ENCODE results near the gene B4GAT1.

Gene B4GAT1

DNA sequence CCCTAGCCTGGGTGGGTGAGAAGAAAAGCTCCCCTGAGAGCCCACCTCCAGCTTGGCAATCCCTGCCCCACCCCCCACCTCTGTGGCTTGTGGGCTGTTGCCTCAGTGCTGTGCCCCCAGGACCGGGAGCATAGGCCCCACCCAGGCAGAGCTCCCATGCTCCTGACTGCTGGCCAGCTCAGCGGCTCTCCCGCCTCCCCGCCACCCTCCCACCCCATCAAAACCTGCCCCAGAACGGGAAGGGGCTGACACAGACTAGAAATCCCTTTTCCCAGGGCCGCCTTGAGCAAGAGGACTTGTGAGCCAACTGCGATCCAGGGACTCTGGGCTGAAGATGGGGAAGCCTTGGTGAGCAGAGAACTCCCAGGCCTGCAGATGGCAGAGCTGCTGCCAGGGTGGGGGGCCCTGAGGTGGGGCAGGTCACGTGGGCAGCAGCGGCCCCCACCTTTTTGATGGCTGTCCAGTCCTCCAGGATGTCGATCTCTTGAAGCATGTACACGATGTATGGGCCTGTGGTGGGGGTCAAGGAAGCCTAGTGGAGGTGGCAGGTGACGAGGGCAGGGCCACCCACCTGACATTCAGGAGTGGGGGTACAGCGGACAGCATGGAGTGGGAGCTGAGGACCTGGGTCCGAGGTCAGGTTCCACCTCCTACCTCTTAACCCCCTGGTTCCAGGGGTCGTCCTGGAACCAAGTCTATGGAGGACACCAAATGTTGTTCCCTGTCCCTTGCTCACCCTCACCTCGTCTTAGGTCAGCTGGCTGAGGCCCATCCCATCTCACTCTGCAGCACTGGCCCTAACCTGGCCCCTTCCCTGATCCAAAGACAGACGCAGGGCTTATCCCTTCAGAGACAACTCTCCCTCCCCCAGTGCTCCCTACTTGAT is 8.9 kb downstream of the B4GAT1 start:
- no peak for DNase-seq (ENCODE audit: extremely low spot score, insufficient read length, low read depth)
- no peak for FAIRE-seq

DNA sequence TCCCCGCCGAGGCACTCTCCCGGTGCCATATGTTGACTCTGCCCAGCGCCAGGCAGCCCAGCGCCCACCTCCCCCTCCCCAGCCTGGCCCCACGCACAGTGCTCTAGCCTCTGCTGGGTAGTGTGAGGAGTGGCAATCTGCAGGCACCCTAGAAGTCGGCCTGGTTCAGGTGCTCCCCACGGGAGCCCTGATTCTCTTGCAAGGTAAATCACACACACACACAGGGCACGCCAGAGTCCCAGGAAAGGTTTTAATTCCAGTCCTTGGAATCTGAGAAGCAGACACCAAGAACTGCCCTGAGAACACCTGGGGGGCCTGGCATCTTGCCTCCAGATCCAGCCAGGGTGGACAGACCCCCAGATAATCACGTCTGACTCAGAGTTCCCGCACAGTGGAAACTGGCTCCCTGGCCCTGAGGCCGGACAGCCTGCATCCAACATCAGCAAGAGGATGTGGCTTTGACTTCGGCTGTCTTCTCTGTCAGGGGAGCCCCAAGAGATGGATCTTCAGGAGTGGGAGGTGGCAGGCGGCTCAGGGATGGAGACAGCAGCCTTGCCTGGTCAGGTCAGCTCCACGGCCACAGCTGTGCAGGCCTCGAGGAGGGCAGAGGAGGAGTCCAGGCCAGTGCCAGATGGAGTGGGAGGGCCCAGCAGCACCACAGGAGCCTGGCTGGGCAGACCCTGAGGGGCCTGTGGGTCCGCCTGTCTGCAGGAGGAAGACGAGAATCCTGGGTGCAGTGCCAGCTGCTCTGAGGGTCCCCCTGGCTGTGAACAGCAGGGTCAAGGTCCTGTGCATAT is 10.1 kb downstream of the B4GAT1 start:
- FAIRE-seq (no peak), DNase-seq (ENCODE audit: extremely low spot score, insufficient read length, low read depth) (no peak)

DNA sequence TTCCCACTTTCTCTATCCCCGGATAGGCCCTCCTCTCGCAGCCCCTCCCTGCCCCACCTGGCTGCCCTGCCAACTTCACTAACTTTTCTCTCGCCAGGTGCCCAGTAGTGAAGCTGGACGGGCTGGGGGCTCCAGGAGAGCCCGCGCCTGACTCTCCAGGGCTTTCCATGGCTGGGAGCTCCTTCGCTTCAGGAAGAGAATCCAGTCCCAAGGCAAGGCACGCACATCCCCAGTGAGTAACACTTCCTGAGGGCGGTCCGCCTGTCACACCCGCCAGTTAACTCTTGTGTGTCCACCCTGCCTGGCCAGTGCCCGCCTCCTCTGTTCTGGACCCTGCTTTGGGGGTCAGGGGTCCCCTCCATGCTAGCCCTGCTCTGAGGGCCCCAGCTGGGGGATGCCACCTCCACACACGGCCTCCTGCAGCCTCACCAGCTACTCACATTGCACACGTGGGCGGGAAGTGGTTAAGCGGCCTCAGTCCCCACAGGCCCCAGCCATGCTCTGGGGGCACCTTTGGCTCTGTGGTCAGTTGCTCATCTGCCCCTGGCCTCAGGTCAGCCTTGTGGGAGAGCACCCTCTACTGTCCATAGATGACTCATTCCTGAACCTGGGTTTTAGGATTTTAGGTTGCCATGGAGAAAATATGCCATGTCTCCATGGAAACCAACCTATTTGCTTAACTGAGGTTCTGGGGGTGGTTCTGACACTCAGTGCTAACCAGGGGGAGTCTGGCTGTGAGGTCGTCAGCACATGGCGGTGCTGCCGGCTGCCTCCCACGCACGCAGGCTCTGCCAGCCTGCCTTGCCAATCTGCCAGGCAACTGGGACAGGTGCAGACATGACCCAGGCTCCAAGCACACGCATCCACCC is 11.0 kb downstream of the B4GAT1 start, which contains the start of gene RIN1:
RIN1 (minus strand) TSS at position 201 of the 869 bp plus-strand sequence; CDS start at position 169, 32 bp downstream.
- DNase-seq (ENCODE audit: extremely low spot score, insufficient read length, low read depth) (peak; percentile 80), FAIRE-seq (peak; percentile 90)

DNA sequence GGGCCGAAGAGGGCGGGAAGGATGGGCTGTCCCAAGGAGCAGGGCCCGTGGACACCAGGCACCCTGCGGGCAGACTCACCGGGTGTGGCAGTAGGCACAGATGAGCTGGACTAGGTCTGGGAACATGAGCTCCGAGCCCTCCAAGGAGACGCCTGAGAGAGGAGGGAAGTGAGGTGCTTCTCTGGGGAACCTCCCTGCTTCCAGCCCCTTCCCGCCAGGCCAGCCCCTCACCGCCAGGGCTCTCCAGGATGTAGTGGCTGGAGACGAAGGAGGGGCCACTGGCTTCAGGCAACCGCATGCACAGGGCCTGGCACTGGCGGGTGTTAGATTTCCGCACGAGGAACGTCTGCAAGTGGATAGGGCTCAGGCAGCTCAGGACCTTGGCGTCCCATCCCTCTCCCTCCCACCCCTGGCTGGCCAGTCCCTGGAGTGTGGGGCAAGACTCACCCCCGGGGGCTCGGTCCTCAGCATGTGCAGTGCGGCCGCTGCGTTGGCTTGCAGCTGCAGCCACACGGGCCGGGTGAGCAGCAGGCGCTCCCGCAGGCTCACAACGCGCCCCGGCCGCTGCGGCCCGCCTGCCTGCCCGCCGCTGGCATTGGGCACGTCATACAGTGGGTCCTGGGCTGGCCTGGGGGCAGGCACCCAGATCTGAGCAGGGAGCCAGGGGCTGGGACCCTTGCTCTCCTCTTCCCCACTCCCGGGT is 11.7 kb downstream of the B4GAT1 start:
- DNase-seq (ENCODE audit: extremely low spot score, insufficient read length, low read depth) (no peak), FAIRE-seq (no peak)

DNA sequence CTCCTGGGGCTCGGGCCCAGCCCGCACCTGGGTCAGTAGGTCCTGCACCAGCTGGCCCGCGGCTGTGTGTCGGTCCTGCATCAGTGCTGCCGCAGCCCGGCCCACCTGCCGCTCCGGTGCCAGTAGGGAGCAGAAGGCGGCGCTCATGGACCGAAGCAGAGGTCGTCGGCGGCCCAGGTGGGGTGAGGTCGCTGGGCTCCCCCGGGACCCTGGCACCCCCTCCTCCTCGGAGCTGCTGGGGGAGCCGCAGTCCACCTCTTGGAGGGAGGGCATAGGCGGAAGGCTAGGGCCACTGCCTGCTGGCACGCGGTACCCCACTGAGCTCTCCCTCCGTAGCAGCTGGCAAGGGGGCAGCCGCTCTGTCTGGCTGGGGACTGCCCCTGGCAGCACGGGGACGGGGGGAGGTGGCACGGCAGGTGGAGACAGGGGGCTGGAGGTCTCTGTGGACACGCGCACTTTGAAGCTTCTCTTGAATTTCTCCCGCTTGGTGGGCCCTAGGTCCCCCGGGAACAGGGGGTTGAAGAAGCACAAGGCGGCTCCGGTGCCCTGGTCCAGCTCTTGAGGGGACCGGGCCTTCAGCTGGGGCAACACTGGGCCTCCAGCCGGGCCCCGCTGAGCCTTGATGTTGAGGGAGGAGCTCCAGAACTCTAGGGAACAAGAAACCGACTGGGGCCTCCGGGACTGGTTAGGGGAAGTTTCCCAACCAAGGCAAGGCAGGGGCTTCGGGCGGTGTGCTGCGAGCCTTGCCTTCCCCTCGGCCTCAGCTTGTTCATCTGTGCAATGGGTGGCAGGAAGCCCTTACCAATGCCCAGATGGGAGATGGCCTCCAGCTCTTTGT is 12.6 kb downstream of the B4GAT1 start:
- FAIRE-seq, result no peak

DNA sequence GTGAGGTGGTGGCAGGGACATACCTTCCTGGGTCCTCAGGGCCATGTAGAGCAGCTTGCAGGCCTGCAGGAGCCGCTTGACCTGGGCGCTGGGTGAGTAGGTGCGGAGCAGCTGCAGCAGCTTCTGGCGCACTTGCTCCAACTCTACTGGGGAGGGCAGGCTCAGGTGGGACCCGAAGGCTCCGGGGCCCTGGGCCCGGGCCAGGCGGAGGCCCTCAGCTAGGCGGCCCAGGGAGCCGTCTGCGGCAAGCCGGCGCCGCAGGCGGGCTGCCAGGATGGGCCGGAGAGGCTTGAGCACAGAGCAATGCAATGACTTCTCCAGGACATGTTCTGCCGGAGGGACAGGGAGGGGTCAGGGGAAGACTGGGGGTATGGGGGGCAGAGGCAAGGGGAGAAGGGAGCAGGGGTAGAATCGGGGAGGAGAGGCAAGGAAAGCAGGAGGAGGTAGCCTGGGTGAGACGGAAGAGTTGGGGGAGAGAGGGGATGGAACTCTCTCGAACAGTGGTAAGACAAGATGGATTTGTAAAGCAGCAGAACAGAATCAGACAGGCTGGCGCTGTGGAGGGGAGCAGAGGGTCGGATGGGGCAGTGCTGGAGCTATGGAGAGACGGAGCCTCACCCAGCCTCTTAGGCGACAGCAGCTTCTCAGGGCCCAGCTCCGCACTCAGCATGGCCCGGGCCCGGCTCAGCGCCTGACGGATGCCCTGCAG is 13.4 kb downstream of the B4GAT1 start:
- DNase-seq (ENCODE audit: extremely low spot score, insufficient read length, low read depth) (no peak), FAIRE-seq (no peak)

More for the DNA sequence above, 12.6 kb downstream of the B4GAT1 start:
- DNase-seq (ENCODE audit: extremely low spot score, insufficient read length, low read depth), result no peak

DNA sequence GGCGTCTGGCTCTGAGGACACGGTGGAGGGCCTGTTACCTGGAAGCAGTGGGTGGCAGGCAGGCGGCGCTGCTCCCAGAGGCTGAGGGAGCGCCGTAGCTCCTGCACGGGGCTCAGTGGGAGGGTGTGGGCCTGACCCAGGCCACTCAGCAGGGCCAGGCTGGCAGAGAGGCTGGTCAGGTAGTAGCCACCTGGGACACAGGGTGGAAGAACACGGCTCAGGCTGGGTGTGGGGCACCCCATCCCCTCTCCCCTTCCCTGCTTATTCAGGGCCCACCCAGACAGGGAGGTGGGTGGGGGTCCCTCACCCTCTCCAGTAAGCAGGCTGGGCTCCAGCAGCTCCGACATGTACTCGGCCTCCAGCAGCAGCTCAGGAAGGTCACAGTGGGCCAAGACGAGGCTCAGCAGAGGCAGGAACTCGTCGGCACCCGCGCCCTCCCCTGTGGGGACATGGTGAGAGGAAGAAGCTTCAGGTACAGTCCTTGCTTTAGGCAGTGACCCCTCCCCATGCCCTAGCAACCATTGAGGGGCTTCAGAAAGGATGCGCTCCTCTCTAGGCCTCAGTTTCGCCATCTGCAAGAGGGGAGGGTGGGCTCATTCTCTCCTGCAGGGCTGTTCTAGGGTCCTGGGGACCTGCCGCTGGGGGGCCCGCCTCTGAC is 14.1 kb downstream of the B4GAT1 start:
- DNase-seq (ENCODE audit: extremely low spot score, insufficient read length, low read depth) (no peak), FAIRE-seq (no peak)

DNA sequence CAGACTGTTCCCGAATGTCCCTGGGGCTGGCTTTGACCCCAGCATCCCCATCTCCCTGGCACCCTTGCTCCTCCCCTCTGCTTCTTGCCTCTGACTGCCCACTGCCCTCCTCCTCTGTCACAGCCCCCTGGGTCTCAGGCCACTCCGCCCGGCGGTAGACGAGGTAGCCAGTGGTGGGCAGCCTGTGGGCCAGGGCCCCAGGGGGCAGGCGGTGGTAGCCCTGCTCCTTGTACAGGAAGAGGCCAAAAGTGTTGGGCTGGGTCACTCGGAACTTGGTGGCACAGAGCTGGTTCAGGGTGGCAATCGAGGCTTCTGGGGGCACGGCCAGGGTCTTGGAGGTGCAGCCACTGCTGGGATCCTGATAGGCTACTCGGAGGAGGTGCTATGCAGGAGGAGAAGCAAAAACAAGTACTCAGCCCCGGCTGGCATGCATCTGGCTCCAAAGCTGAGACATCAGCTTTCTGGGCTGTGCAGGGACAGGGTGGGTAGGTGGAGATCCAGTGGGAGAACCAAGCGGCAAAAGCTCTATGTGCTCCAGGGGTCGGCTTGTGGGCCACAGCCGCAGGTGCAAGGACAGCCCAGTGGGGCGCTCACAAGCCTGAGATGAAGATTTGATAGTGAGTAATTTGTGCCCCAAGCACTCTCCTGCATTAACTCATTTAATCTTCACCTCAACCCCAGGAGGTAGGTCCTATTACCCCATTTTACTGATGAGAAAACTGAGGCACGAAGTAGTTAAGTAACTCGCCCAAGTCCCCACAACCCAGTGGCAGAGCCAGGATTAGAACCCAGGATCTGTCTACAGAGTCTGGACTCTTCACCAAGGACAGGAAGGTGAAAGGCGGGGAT is 14.8 kb downstream of the B4GAT1 start:
- no peak for FAIRE-seq
- no peak for DNase-seq (ENCODE audit: extremely low spot score, insufficient read length, low read depth)

DNA sequence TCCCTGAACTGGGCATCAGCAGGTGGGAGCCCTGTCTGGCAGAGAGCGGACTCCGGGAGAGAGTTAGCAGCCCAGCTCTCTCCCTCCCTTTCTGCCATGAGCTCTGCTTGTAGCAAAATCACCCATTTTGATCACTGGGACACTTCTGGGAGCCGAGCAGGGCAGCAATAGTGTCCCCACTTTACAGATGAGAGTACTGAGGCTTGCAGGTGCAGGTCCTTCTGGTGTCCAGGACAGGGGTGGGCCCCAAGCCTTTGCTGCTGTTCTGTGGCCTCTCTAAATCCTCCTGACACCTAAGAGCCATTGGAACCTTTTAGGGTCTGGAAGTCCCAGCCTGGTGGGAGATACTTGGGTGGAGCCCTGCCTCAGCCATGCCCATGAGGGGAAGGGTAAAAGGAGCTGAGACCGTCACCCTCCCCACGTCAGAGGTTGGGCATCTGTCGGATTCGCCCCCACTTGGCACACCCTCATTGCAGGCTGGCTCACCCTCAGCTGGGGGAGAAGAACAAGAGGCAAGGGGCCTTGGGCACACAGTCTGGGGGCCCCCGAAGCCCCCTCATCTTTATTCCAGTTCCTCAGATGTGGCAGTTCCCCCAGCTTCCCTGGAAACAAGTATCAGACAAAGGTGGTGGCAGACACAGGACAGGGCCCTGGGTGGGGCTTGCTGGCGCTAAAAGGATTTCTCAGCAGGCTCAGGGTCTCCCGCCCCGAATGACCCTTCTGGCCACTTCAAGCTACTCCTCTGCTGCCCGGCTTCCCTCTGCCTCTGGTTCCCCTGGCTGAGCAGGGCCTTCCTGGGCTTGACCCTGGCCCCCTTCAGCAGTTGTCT is 15.7 kb downstream of the B4GAT1 start:
- FAIRE-seq (no peak), DNase-seq (ENCODE audit: extremely low spot score, insufficient read length, low read depth) (no peak)

DNA sequence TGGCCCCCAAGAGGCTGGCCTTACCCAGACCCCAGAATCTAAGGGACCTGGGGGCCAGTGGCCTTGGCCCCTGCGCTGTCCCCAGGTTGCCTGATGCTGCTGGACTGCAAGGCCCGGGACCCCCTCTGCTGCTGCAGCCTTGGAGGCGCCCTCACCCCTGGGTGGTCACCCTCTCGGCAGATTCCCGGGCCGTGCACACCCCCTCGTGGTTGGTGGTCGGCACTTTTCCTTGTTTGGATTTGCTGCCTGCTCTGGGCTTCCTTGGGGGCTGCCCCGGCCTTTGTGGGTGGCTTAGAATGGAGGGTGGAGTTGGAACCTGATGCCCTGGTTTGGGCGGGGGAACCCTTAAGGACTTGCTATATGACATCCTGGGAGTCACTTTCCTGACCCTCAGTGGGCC is 16.5 kb downstream of the B4GAT1 start:
- DNase-seq (ENCODE audit: extremely low spot score, insufficient read length, low read depth) (no peak), FAIRE-seq (no peak)

DNA sequence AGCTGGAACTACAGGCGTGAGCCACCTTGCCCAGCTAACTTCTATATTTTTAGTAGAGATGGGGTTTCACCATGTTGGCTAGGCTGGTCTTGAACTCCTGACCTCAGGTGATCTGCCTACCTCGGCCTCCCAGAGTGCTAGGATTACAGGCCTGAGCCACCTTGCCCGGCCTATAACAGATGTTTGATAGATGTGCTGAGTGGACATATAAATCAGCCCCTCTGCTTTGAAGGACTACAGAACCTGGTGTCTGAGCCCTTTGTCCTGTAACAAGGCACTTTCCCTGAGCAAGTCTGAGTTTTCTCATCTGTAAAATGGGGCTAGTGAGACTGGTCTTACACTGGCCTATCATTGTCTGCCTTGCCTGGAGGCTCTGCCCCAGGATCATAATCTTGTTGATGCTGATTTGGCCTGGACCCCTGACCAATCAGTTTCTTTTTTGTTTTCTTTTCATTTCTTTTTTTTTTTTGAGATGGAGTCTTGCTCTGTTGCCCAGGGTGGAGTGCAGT is 18.2 kb downstream of the B4GAT1 start:
- no peak for DNase-seq (ENCODE audit: extremely low spot score, insufficient read length, low read depth)
- no peak for FAIRE-seq

DNA sequence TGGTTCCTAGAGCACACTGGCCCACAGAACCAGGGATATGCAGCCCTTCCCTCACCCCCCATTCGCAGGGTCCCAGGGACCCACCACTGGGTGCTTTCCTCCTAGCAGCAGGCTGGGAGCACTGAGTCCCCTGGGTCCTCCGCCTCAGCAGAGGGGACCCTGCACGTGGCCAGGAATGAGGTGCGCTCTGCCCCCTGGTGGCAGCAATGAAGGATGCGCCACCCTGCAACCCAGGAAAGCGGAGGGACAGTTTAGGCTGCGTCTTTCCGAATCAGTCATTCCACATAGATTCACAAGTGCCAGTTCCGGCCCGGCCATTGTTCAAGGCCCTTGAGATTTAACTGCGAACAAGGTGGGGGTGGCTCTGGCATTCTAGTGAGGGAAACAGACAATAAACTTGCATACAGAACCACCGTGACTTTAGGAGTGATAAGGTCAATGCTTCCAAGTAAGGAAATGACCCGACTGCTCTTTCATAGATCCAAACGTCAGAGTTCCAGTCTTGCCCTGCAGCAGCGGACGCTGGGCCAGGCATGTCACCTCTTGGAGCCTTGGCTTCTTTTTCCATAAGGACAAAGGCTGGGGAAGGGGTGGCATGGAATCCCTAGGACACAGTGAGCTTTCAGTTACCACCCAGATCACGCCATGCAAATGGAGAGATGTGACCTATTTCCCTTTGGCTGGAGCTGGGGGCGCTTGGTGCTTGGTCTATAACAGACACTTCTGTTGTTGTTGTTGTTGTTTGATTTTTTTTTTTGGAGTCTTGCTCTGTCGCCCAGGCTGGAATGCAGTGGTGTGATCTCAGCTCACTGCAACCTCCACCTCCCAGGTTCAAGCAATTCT is 18.9 kb downstream of the B4GAT1 start:
- peak; percentile 85 for FAIRE-seq
- peak; percentile 78 for DNase-seq (ENCODE audit: extremely low spot score, insufficient read length, low read depth)

DNA sequence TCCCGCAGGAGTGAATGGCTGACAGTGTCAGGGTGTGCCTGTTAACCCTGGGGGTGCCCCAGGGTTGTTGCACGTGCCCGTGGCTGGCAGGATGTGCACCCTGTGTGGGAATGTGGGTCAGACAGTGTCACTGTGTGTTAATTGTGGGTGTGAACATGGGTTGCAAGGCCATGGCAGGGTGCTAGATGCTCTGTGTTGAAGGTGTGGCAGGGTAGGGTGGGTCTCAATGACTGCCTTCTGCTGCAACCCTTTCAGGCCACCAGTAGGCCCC is 19.5 kb downstream of the B4GAT1 start:
- FAIRE-seq, result no peak
- DNase-seq (ENCODE audit: extremely low spot score, insufficient read length, low read depth), result no peak

DNA sequence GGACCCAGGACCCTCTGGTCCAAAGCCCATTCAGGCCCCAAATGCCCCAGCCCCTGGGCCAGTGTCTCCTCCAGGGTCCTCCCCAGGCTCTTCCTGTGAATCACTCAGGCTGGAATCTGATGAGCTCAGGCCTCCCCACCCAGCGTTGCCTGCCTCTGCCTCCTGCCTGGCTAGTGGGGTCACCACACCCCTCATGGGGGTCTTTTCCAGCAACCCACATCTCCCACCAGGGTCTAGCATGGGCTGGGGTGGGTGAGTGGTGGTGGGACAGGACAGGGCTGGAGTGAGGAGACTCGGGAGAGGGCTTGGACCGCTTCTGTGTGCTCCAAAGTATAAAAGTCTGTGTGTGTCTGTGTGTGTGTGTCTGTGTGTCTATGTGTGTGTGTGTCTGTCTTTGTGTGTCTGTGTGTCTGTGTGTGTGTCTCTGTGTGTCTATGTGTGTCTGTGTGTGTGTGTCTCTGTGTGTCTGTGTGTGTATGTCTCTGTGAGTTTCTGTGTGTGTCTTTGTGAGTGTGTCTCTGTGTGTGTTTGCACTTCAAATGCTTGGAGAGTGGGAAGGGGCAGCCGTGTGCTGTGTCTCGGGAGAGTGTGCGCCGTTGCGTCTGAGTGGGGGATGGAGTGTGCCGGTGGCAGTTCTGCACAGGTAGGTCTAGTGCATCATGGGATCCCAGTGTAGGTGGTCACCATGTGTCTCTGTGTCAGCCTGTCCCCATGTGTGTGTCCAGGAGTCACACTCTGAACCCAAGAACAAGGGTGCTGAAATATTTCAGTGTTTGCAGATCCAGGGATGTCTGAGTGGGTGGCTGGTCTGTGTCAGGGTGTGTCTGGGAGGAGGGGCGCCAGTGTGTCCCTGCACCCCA is 20.0 kb downstream of the B4GAT1 start:
- FAIRE-seq (no peak), DNase-seq (ENCODE audit: extremely low spot score, insufficient read length, low read depth) (no peak)

Measured in GM18507 (cell line).